ENCODE results near the gene VSX2.

VSX2 gene

GRCh38 chr14:74238974-74239847 lies at the start of gene VSX2:
TSS of gene VSX2 (plus strand) at chr14:74239449. CDS start at chr14:74239562, 113 bp downstream.
- DNase-seq (ENCODE audit: low read depth), result no peak

GRCh38 chr14:74190927-74191575 lies 48.2 kb upstream of the VSX2 start:
- no peak for DNase-seq (ENCODE audit: low read depth)

GRCh38 chr14:74194506-74195274 lies 44.6 kb upstream of the VSX2 start:
- no peak for DNase-seq (ENCODE audit: low read depth)

GRCh38 chr14:74195623-74196022 lies 43.6 kb upstream of the VSX2 start:
- no peak for DNase-seq (ENCODE audit: low read depth)

GRCh38 chr14:74198441-74199234 lies 40.6 kb upstream of the VSX2 start:
- no peak for DNase-seq (ENCODE audit: low read depth)

- no peak for DNase-seq (ENCODE audit: low read depth)
Measured at GRCh38 chr14:74202113-74202512, 37.1 kb upstream of the VSX2 start.

- no peak for DNase-seq (ENCODE audit: low read depth)
Measured at GRCh38 chr14:74203639-74204038, 35.6 kb upstream of the VSX2 start.

GRCh38 chr14:74204491-74204890 lies 34.8 kb upstream of the VSX2 start:
- DNase-seq (ENCODE audit: low read depth), result no peak

GRCh38 chr14:74205882-74206281 lies 33.4 kb upstream of the VSX2 start:
- no peak for DNase-seq (ENCODE audit: low read depth)

- no peak for DNase-seq (ENCODE audit: low read depth)
Measured at GRCh38 chr14:74207943-74208342, 31.3 kb upstream of the VSX2 start.

- DNase-seq (ENCODE audit: low read depth), result no peak
Measured at GRCh38 chr14:74208642-74209041, 30.6 kb upstream of the VSX2 start.

GRCh38 chr14:74211945-74212580 lies 27.2 kb upstream of the VSX2 start:
- no peak for DNase-seq (ENCODE audit: low read depth)

GRCh38 chr14:74213907-74214803 lies 25.1 kb upstream of the VSX2 start:
- DNase-seq (ENCODE audit: low read depth), result no peak

GRCh38 chr14:74216671-74217070 lies 22.6 kb upstream of the VSX2 start:
- no peak for DNase-seq (ENCODE audit: low read depth)

GRCh38 chr14:74217672-74218448 lies 21.4 kb upstream of the VSX2 start:
- peak; percentile 71 for DNase-seq (ENCODE audit: low read depth)

GRCh38 chr14:74218462-74218861 lies 20.8 kb upstream of the VSX2 start:
- DNase-seq (ENCODE audit: low read depth), result no peak

- no peak for DNase-seq (ENCODE audit: low read depth)
Measured at GRCh38 chr14:74219277-74220205, 19.7 kb upstream of the VSX2 start.

- no peak for DNase-seq (ENCODE audit: low read depth)
Measured at GRCh38 chr14:74220991-74221390, 18.3 kb upstream of the VSX2 start.

Measured in activated T-cell treated with anti-CD3 and anti-CD28 coated beads for 24 hours (primary cell).